ENCODE results near the gene VEPH1.

VEPH1 gene

GRCh38 chr3:157369727-157370421 is 133.3 kb downstream of the VEPH1 start:
- TF ChIP-seq CTCF (IDR thresholded peaks at IDR 0.05; ENCODE audit: unreplicated experiment in 3 of 3): no peak
- Mint-ChIP-seq H3K27ac (peak overlapping the region; percentile 81 to 92 (median 86)), H3K36me3 (ENCODE audit: low read depth) (no peaks in the 10 kb centered on the region), H3K4me1 (peaks cover 50% of the 10 kb centered on the region), H3K27me3 (ENCODE audit: low read depth) (no peaks in the 10 kb centered on the region), H3K4me3 (no peak overlapping the region), H3K9me3 (no peaks in the 10 kb centered on the region)

- H3K4me3 Mint-ChIP-seq: no peak overlapping the region
- H3K4me1 Mint-ChIP-seq: peaks cover 52% of the 10 kb centered on the region
- H3K36me3 Mint-ChIP-seq (ENCODE audit: low read depth): no peaks in the 10 kb centered on the region
- H3K9me3 Mint-ChIP-seq: no peaks in the 10 kb centered on the region
- peak overlapping the region in 2 of 3 experiments; percentile 26 to 65 for H3K27ac Mint-ChIP-seq
- H3K27me3 Mint-ChIP-seq (ENCODE audit: low read depth): no peaks in the 10 kb centered on the region
- TF ChIP-seq CTCF (IDR thresholded peaks at IDR 0.05; ENCODE audit: unreplicated experiment in 3 of 3): no peak
These were observed 135.0 kb downstream of the VEPH1 start for GRCh38 chr3:157368171-157368570.

- H3K9me3 Mint-ChIP-seq: no peaks in the 10 kb centered on the region
- no peak overlapping the region for H3K4me3 Mint-ChIP-seq
- TF ChIP-seq CTCF (IDR thresholded peaks at IDR 0.05; ENCODE audit: unreplicated experiment in 3 of 3): no peak
- no peaks in the 10 kb centered on the region for H3K27me3 Mint-ChIP-seq (ENCODE audit: low read depth)
- peaks cover 38% of the 10 kb centered on the region for H3K4me1 Mint-ChIP-seq
- peak overlapping the region; percentile 47 to 76 (median 59) for H3K27ac Mint-ChIP-seq
- no peaks in the 10 kb centered on the region for H3K36me3 Mint-ChIP-seq (ENCODE audit: low read depth)
These were observed 139.8 kb downstream of the VEPH1 start for GRCh38 chr3:157363393-157363792.

GRCh38 chr3:157362348-157362747 is 140.9 kb downstream of the VEPH1 start:
- Mint-ChIP-seq H3K4me1 (peaks cover 39% of the 10 kb centered on the region), H3K9me3 (no peaks in the 10 kb centered on the region), H3K4me3 (no peak overlapping the region), H3K27ac (peak overlapping the region in 1 of 3 experiments; percentile 76), H3K27me3 (ENCODE audit: low read depth) (no peaks in the 10 kb centered on the region), H3K36me3 (ENCODE audit: low read depth) (no peaks in the 10 kb centered on the region)
- TF ChIP-seq CTCF (IDR thresholded peaks at IDR 0.05; ENCODE audit: unreplicated experiment in 3 of 3): no peak

GRCh38 chr3:157360044-157360443 is 143.2 kb downstream of the VEPH1 start:
- no peak overlapping the region for H3K4me3 Mint-ChIP-seq
- H3K36me3 Mint-ChIP-seq (ENCODE audit: low read depth): no peaks in the 10 kb centered on the region
- H3K27me3 Mint-ChIP-seq (ENCODE audit: low read depth): no peaks in the 10 kb centered on the region
- TF ChIP-seq CTCF (IDR thresholded peaks at IDR 0.05; ENCODE audit: unreplicated experiment in 3 of 3): no peak
- H3K27ac Mint-ChIP-seq: no peak overlapping the region
- H3K9me3 Mint-ChIP-seq: no peaks in the 10 kb centered on the region
- H3K4me1 Mint-ChIP-seq: peaks cover 31% of the 10 kb centered on the region

GRCh38 chr3:157356541-157356940 is 146.7 kb downstream of the VEPH1 start:
- H3K9me3 Mint-ChIP-seq: peaks cover 3% of the 10 kb centered on the region
- H3K4me1 Mint-ChIP-seq: peaks cover 13% of the 10 kb centered on the region
- H3K36me3 Mint-ChIP-seq (ENCODE audit: low read depth): no peaks in the 10 kb centered on the region
- H3K27me3 Mint-ChIP-seq (ENCODE audit: low read depth): no peaks in the 10 kb centered on the region
- H3K4me3 Mint-ChIP-seq: no peak overlapping the region
- TF ChIP-seq CTCF (IDR thresholded peaks at IDR 0.05; ENCODE audit: unreplicated experiment in 3 of 3): no peak
- H3K27ac Mint-ChIP-seq: no peak overlapping the region

Measured in nephron (organoid).